Measurements from ENCODE around the gene MSTO1.
A peak's percentile ranks its signal among the peaks of the same experiment; 100 is the strongest.
"Not testable (repeated sequence)": the region's sequence is repeated elsewhere in the genome, so short reads cannot be mapped to it uniquely, and the experiment has no call there.

Gene MSTO1

GRCh38 chr1:155609515-155610256 is at the start of gene MSTO1:
Gene MSTO1, plus strand, starts transcription at chr1:155610218. Its CDS starts 31 bp downstream, at chr1:155610249.
- DNase-seq: peak; percentile 97

- not testable (repeated sequence) for DNase-seq
Observed at GRCh38 chr1:155561779-155562580, 48.0 kb upstream of the MSTO1 start.

- peak; percentile 97 for DNase-seq
Observed at GRCh38 chr1:155562581-155563376, 47.2 kb upstream of the MSTO1 start, which contains the start of gene ASH1L. Gene ASH1L, minus strand, starts transcription at chr1:155562803. Its CDS starts 41,284 bp downstream, at chr1:155521519.

- not testable (repeated sequence) for DNase-seq
Observed at GRCh38 chr1:155563377-155564022, 46.5 kb upstream of the MSTO1 start.

GRCh38 chr1:155569988-155570592 is 39.9 kb upstream of the MSTO1 start:
- DNase-seq: no peak

GRCh38 chr1:155570593-155570990 is 39.4 kb upstream of the MSTO1 start:
- no peak for DNase-seq

GRCh38 chr1:155574077-155574476 is 35.9 kb upstream of the MSTO1 start:
- no peak for DNase-seq

- not testable (repeated sequence) for DNase-seq
Observed at GRCh38 chr1:155575608-155576007, 34.4 kb upstream of the MSTO1 start.

- DNase-seq: not testable (repeated sequence)
Observed at GRCh38 chr1:155583846-155584245, 26.2 kb upstream of the MSTO1 start.

GRCh38 chr1:155589282-155589681 is 20.7 kb upstream of the MSTO1 start:
- DNase-seq: not testable (repeated sequence)

- not testable (repeated sequence) for DNase-seq
Observed at GRCh38 chr1:155590516-155591247, 19.3 kb upstream of the MSTO1 start.

GRCh38 chr1:155591770-155592169 is 18.2 kb upstream of the MSTO1 start:
- no peak for DNase-seq

- DNase-seq: not testable (repeated sequence)
Observed at GRCh38 chr1:155595877-155596474, 14.0 kb upstream of the MSTO1 start.

GRCh38 chr1:155596864-155597263 is 13.2 kb upstream of the MSTO1 start:
- DNase-seq: no peak

- DNase-seq: peak; percentile 28
Observed at GRCh38 chr1:155598842-155599331, 11.1 kb upstream of the MSTO1 start.

- DNase-seq: not testable (repeated sequence)
Observed at GRCh38 chr1:155599828-155600572, 10.0 kb upstream of the MSTO1 start.

- no peak for DNase-seq
Observed at GRCh38 chr1:155607708-155608107, 2.3 kb upstream of the MSTO1 start.

- no peak for DNase-seq
Observed at GRCh38 chr1:155608888-155609225, 1.2 kb upstream of the MSTO1 start.

- DNase-seq: not testable (repeated sequence)
Observed at GRCh38 chr1:155610257-155610647, 234 bp downstream of the MSTO1 start.

GRCh38 chr1:155613226-155613625 is 3.2 kb downstream of the MSTO1 start:
- DNase-seq: not testable (repeated sequence)
